ENCODE results near the gene TNFRSF4.
"Not testable (repeated sequence)": the region's sequence is repeated elsewhere in the genome, so short reads cannot be mapped to it uniquely, and the experiment has no call there.

TNFRSF4 gene

DNA sequence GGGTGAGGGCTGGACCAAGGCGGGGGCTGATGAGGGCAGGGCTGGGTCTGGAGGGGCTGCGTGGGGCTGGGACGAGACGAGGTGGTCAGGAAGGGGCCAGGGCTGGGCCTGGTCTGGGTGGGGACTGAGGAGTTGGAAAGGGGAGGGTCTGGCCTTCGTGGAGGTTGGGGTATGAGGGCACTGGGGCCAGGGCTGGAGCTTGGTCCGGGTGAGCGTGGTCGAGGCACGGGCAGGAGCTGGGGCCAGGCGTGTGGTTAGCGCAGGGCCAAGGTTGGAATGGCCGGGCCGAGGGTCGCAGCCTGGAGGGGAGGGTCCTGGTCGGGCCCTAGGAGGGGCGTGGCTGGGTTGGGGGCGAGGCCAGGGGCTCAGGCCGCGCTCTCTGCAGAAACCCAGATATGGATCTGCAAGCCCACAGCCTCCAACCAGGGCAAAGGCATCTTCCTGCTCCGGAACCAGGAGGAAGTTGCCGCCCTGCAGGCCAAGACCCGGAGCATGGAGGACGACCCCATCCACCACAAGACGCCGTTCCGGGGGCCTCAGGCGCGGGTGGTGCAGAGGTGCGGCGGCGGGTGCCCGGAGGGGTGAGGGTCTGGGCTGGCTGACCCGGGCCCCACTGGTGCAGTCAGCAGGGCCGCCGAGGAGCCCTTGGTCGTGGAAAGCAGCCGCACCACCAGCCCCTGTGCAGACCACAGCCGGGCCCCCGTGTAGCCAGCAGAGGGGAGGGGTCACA, 31.3 kb downstream of the TNFRSF4 start:
- DNase-seq (ENCODE audit: low read depth in 2 of 2), result no peak

DNA sequence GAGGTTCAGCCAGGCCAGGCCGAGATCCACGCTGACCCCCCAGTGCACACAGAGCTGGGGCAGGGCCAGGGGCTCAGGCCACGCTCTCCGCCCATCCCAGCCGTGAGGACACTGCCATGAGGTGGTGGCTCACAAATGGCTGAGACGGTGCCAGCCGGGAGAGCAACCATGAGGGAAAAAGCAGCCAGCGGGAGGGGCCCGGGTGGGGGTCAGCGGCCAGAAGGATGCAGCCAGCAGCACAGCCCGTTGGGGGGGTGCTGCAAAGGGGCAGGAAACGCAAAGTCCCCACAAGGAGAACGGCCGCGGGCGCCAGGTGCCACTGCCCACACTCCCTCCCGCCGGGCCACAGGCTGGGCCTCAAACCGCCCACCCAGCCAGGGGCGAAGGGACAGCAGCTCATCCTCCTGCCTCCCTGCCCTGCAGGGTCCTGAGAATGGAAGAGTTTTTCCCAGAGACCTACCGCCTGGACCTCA, 32.0 kb downstream of the TNFRSF4 start:
- DNase-seq (ENCODE audit: low read depth in 2 of 2), result no peak

- no peak for DNase-seq (ENCODE audit: low read depth in 2 of 2)
Measured at GRCh38 chr1:1181129-1181937, 32.6 kb downstream of the TNFRSF4 start.

GRCh38 chr1:1179983-1180861, 33.7 kb downstream of the TNFRSF4 start:
- no peak for DNase-seq (ENCODE audit: low read depth in 2 of 2)

GRCh38 chr1:1179346-1179982, 34.5 kb downstream of the TNFRSF4 start:
- DNase-seq (ENCODE audit: low read depth in 2 of 2), result no peak

GRCh38 chr1:1178794-1179331, 35.1 kb downstream of the TNFRSF4 start:
- no peak for DNase-seq (ENCODE audit: low read depth in 2 of 2)

DNA sequence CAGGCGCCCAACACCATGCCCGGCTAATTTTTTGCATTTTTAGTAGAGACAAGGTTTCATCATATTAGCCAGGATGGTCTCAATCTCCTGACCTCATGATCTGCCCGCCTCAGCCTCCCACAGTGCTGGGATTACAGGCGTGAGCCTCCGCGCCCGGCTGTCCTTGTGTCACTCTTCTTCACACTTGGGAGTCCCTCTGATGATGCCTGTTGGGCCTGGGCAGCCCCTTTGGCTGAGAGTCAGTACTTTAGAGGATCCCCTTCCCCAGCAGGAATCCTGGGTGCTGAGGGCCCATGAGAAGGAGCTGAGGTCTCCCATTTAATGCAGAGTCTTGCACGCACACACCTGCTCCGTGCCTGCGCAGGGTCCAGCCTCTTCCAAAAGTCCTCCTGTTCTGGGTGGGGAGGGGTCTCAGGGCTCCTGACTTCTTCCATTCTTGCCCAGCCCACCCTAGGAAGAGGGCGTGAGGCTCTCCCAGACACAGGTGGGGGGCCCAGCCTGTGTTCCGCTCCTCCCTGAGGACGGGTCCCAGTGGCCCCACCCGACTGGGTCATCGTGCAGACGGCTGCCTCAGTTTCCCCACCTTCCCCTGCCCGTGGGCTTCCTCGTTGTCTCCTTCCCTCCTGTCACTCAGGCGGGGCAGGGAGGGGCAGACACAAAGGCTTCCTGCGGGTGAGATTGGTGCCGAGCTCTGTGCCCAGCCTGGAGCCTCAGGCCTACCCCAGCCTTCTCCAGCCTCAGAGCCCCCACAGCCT, 36.3 kb downstream of the TNFRSF4 start:
- no peak for DNase-seq (ENCODE audit: low read depth in 2 of 2)

- no peak for DNase-seq (ENCODE audit: low read depth in 2 of 2)
Measured at GRCh38 chr1:1176931-1177330, 37.0 kb downstream of the TNFRSF4 start.

DNA sequence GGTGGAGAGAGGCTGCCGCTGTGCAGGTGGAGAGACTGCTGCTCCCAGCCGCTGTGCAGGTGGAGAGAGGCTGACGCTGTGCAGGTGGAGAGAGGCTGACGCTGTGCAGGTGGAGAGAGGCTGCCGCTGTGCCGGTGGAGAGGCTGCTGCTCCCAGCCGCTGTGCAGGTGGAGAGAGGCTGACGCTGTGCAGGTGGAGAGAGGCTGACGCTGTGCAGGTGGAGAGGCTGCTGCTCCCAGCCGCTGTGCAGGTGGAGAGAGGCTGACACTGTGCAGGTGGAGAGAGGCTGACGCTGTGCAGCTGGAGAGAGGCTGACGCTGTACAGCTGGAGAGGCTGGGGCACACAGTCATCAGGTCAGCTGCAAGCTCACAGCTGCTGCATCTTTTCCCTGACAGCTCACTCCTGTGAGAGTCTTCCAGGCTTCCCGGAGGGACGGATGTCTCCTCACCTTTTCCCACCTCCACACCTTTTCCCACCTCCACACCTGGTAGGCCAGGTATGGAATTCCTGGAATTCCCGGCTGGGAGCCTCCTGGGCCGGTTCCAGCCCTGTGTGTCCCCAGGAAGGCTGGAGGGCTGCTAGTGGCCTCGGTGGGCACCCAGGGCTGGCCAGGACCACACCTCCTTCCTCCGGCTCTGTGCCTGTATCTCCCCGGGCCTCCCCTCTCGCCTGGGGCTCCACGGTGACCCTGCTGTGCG, 37.7 kb downstream of the TNFRSF4 start:
- not testable (repeated sequence) for DNase-seq (ENCODE audit: low read depth in 2 of 2)

GRCh38 chr1:1175221-1176062, 38.5 kb downstream of the TNFRSF4 start:
- DNase-seq (ENCODE audit: low read depth in 2 of 2), result no peak

DNA sequence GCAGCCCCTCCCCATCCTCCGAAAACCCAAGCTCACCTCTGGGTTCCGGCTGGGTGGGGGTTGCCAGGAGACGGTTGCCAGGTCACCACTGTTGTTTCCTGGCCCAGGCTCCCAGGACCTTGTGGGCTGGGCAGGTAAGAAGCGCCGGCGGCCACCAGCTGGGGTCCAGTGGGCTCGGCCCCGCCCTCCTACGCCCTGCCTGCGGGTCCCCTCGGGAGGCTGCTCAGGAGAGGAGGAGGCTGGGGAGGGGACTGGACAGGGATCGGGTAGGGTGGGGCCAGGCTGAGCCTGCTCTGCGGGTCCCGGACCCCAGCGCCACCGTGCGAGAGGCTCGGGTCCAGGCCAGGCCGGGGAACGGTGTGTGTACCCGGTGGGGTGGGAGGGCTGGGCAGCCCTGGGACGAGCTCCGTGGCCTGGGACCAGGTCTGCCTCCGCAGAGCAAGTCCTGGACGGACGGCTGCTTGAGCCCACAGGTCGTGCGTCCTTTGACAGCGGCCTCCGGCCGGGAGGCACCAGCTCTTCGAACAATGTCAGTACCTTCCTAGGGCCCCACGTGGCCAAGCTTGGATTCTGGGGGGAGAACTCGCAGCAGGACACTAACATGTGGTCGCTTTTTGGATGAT, 40.0 kb downstream of the TNFRSF4 start, which contains the start of gene TTLL10:
TTLL10 (plus strand) TSS at position 88 of the 623 bp plus-strand sequence. CDS start 5,336 bp downstream, outside the sequence.
- DNase-seq (ENCODE audit: low read depth in 2 of 2), result peak in 1 of 2 experiments; percentile 22

DNA sequence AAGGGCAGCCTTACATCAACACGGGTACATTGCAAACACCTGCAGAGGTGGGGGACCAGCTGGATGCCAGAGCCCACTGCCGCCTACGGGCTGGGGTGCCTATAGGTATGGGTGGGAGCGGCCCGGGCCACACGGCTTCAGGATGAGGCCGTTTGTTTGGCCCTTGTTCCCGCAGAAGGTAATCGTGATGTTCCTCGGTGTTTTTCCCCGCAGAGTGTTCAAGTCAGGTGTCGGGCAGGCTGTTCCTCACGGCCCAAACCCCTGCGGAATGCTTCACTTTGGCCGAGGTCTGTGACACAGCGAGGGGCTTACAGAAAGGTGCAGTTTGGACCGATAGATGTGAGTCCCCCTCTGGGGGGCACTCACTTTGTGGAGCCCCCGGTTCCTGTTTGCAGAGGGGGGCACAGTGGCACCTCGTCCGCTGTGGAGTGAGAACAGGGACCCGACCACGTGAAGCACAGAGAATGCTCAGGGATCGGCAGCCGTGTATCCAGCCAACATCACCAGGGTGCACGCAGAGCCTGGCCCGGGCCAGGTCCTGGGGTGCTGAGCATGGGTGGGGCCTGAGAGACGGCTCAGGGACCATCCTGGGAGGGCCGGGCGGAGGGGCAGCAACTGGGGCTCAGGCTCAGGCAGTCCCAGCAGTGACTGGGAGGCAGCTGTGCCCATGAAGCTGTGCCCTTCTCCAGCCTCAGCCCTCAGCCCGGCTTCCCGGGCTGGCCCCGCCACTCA, 40.7 kb downstream of the TNFRSF4 start:
- no peak for DNase-seq (ENCODE audit: low read depth in 2 of 2)

- no peak for DNase-seq (ENCODE audit: low read depth in 2 of 2)
Measured at GRCh38 chr1:1171546-1172340, 42.2 kb downstream of the TNFRSF4 start.

GRCh38 chr1:1171161-1171545, 42.8 kb downstream of the TNFRSF4 start:
- no peak for DNase-seq (ENCODE audit: low read depth in 2 of 2)

DNA sequence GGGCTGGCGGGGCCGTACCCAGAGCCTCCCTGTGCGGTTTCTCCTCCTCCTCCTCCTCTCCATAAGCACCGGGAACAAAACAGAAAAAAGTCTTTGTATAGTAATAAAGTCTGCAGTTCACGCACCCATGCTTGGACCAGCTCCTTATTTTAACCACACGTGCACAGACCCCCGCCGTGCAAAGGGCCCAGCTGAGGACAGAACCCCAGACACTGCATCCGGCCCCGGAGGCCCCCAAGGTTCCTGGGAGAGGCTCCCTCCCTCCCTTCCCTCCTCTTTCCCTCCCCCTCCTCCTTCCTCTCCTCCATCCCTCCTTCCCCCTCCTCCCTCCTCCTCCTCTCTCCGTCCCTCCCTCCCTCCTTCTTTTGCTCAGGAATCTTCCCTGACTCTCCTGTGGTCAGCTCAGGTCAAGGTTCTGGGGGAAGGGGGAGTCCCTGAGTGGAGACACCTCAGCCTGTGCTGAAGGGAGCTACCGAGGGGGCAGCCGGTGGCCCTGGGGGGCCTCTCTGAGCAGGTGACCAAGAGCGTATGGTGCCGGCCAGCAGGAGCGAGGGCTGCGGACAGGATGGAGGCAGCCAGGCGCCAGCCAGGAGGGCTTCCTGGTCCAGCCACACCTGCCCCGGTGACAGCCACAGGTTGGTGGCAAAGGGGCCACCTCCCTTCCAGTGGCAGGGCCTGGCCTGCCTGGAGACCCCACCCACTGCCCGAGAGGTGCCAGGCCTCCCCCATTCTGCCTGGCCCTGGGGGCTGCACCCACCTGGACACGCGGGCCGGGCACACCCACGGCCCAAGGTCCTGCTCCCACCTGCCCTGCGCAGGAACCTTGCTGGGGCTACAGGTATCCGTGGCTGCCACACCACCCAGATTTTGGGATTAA, 43.5 kb downstream of the TNFRSF4 start:
- no peak for DNase-seq (ENCODE audit: low read depth in 2 of 2)
